ENCODE data around the gene TCAP.

TCAP gene

GRCh38 chr17:39619786-39620101, 45.4 kb upstream of the TCAP start:
- Histone ChIP-seq H4K20me1 (ENCODE audit: insufficient read depth, low read length, poor library complexity, severe bottlenecking) (no peaks in the 10 kb centered on the region), H3K79me2 (ENCODE audit: insufficient read depth, low read length) (no peaks in the 10 kb centered on the region), H3K4me1 (ENCODE audit: insufficient read depth, low read length, poor library complexity, severe bottlenecking) (peaks cover 25% of the 10 kb centered on the region), H3K27me3 (ENCODE audit: insufficient read depth, low read length, poor library complexity, severe bottlenecking) (no peaks in the 10 kb centered on the region), H3K9ac (ENCODE audit: low read depth, low read length, poor library complexity, severe bottlenecking) (no peak overlapping the region), H3K9me3 (ENCODE audit: insufficient read depth, low read depth, low read length) (no peaks in the 10 kb centered on the region), H3K9me2 (replicated peaks; ENCODE audit: low read depth, low read length) (no peaks in the 10 kb centered on the region), H3K36me3 (ENCODE audit: insufficient read depth, low read length) (no peaks in the 10 kb centered on the region), H3K4me2 (ENCODE audit: low read depth, low read length, poor library complexity, severe bottlenecking) (no peak overlapping the region), H3K4me3 (ENCODE audit: low read length, poor library complexity, severe bottlenecking) (no peak overlapping the region), H3F3A (ENCODE audit: low read depth) (no peaks in the 10 kb centered on the region), H2AFZ (ENCODE audit: low read length) (no peak overlapping the region)
- TF ChIP-seq CTCF (conservative IDR thresholded peaks at IDR 0.05; ENCODE audit: low read length) (no peak), EZH2phosphoT487 (IDR thresholded peaks at IDR 0.05; ENCODE audit: borderline replicate concordance) (no peak)

- peaks cover 25% of the 10 kb centered on the region for H3K4me1 ChIP-seq (ENCODE audit: insufficient read depth, low read length, poor library complexity, severe bottlenecking)
- peak overlapping the region; percentile 46 for H3K4me3 ChIP-seq (ENCODE audit: low read length, poor library complexity, severe bottlenecking)
- H3K9me3 ChIP-seq (ENCODE audit: insufficient read depth, low read depth, low read length): no peaks in the 10 kb centered on the region
- peak overlapping the region; percentile 86 for H2AFZ ChIP-seq (ENCODE audit: low read length)
- no peaks in the 10 kb centered on the region for H3K27me3 ChIP-seq (ENCODE audit: insufficient read depth, low read length, poor library complexity, severe bottlenecking)
- H4K20me1 ChIP-seq (ENCODE audit: insufficient read depth, low read length, poor library complexity, severe bottlenecking): no peaks in the 10 kb centered on the region
- H3K9me2 ChIP-seq (replicated peaks; ENCODE audit: low read depth, low read length): no peaks in the 10 kb centered on the region
- peak; percentile 100 for TF ChIP-seq CTCF (conservative IDR thresholded peaks at IDR 0.05; ENCODE audit: low read length)
- TF ChIP-seq EZH2phosphoT487 (IDR thresholded peaks at IDR 0.05; ENCODE audit: borderline replicate concordance): no peak
- peak overlapping the region; percentile 36 for H3K9ac ChIP-seq (ENCODE audit: low read depth, low read length, poor library complexity, severe bottlenecking)
- no peaks in the 10 kb centered on the region for H3K36me3 ChIP-seq (ENCODE audit: insufficient read depth, low read length)
- no peaks in the 10 kb centered on the region for H3K79me2 ChIP-seq (ENCODE audit: insufficient read depth, low read length)
- peak overlapping the region; percentile 70 for H3K4me2 ChIP-seq (ENCODE audit: low read depth, low read length, poor library complexity, severe bottlenecking)
- no peaks in the 10 kb centered on the region for H3F3A ChIP-seq (ENCODE audit: low read depth)
Measured at GRCh38 chr17:39621523-39622379, 43.4 kb upstream of the TCAP start.

DNA sequence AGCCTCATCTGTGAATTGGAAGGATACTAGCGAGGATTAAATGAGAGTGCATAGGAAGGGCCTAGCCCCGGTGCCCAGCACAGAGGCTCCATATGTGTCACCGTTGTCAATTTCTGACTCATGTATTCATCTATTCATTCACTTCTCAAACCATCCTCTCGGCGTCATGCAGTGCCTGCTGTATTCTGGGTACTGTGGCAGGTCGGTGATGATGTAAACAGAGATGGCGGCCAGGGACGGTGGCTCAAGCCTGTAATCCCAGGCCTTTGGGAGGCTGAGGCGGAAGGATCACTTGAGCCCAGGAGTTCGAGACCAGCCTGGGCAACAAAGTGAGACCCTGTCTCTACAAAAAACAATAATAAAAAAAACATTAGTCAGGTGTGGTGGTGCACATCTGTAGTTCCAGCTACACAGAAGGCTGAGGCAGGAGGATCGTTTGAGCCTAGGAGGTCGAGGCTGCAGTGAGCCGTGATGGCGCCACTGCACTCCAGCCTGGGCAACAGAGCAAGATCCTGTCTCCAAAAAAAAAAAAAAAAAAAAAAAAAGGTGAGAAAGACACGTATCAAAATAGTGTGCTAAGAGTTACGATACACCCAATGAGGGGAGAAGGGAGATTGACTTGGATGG, 42.7 kb upstream of the TCAP start:
- H3K36me3 ChIP-seq (ENCODE audit: insufficient read depth, low read length): no peaks in the 10 kb centered on the region
- no peaks in the 10 kb centered on the region for H4K20me1 ChIP-seq (ENCODE audit: insufficient read depth, low read length, poor library complexity, severe bottlenecking)
- peaks cover 20% of the 10 kb centered on the region for H3K4me1 ChIP-seq (ENCODE audit: insufficient read depth, low read length, poor library complexity, severe bottlenecking)
- TF ChIP-seq CTCF (conservative IDR thresholded peaks at IDR 0.05; ENCODE audit: low read length) (no peak), EZH2phosphoT487 (IDR thresholded peaks at IDR 0.05; ENCODE audit: borderline replicate concordance) (no peak)
- H3K9ac ChIP-seq (ENCODE audit: low read depth, low read length, poor library complexity, severe bottlenecking): peak overlapping the region; percentile 36
- H3K9me3 ChIP-seq (ENCODE audit: insufficient read depth, low read depth, low read length): no peaks in the 10 kb centered on the region
- H2AFZ ChIP-seq (ENCODE audit: low read length): peak overlapping the region; percentile 86
- peak overlapping the region; percentile 46 for H3K4me3 ChIP-seq (ENCODE audit: low read length, poor library complexity, severe bottlenecking)
- no peaks in the 10 kb centered on the region for H3K27me3 ChIP-seq (ENCODE audit: insufficient read depth, low read length, poor library complexity, severe bottlenecking)
- peak overlapping the region; percentile 70 for H3K4me2 ChIP-seq (ENCODE audit: low read depth, low read length, poor library complexity, severe bottlenecking)
- H3K79me2 ChIP-seq (ENCODE audit: insufficient read depth, low read length): no peaks in the 10 kb centered on the region
- no peaks in the 10 kb centered on the region for H3F3A ChIP-seq (ENCODE audit: low read depth)
- no peaks in the 10 kb centered on the region for H3K9me2 ChIP-seq (replicated peaks; ENCODE audit: low read depth, low read length)

Data from Loucy (cell line).